ENCODE data around the gene ZNRF3. TPM values are rescaled to one million over a fixed set of nuclear protein-coding genes. Genes with fewer than 3 reads are reported as not detected.
A peak's percentile ranks its signal among the peaks of the same experiment; 100 is the strongest.

Gene ZNRF3
- total RNA-seq, 1 donor from 2014 or later: 4.1 TPM

GRCh38 chr22:28887725-28888459, 4.5 kb downstream of the ZNRF3 start:
- no peak for TF ChIP-seq EZH2phosphoT487 (IDR thresholded peaks at IDR 0.05)
- Mint-ChIP-seq H3K27me3 (ENCODE audit: insufficient read depth, low read depth) (no peaks in the 10 kb centered on the region), H3K27ac (no peak overlapping the region), H3K4me3 (peak overlapping the region; percentile 92), H3K9me3 (no peaks in the 10 kb centered on the region), H3K36me3 (peaks cover 23% of the 10 kb centered on the region), H3K4me1 (peaks cover 68% of the 10 kb centered on the region)
- Histone ChIP-seq H3K9me3 (ENCODE audit: low read depth) (no peaks in the 10 kb centered on the region), H3K9ac (no peak overlapping the region), H3K27me3 (no peaks in the 10 kb centered on the region), H4K20me1 (ENCODE audit: low read depth) (peaks cover 82% of the 10 kb centered on the region), H3K4me2 (peak overlapping the region; percentile 33), H3K27ac (no peak overlapping the region), H3K36me3 (no peaks in the 10 kb centered on the region), H2AFZ (replicated peaks) (no peak overlapping the region), H3K4me1 (peaks cover 29% of the 10 kb centered on the region), H3K4me3 (no peak overlapping the region), H3K79me2 (ENCODE audit: low read depth) (peaks cover 89% of the 10 kb centered on the region), H3F3A (ENCODE audit: low read depth) (peaks cover 16% of the 10 kb centered on the region)
- no peak for DNase-seq (ENCODE audit: low spot score)

DNA sequence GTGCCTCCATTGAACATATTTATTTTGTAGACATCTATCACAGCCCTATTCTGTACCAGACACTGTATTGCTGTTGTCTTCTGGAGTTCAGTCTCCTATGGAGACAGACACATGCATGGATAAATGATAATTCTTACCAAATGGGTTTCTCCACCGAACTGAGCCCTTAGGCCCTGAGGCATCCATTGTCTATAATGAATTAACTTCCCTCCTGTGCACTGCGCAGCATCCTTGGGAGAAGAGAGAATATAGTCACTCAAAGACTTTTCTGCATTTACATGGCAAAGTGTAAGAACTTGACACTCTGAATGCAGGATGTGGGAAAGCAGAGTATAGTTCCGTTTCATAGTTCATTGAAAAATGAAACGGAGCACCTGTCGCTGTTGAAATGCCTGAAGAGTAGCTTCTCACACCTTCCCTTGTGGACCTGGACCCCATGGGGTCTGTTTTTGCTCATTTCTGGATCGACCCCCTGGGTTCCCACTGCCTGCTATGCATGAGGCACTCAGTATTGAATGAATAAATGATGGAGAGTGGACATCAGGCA, 6.2 kb downstream of the ZNRF3 start:
- peaks cover 13% of the 10 kb centered on the region for H3F3A ChIP-seq (ENCODE audit: low read depth)
- peak overlapping the region; percentile 66 for H3K4me3 Mint-ChIP-seq
- H4K20me1 ChIP-seq (ENCODE audit: low read depth): peaks cover 92% of the 10 kb centered on the region
- H3K9me3 Mint-ChIP-seq: no peaks in the 10 kb centered on the region
- H3K9me3 ChIP-seq (ENCODE audit: low read depth): no peaks in the 10 kb centered on the region
- no peak overlapping the region for H3K27ac ChIP-seq
- no peak overlapping the region for H3K4me3 ChIP-seq
- no peak overlapping the region for H3K4me2 ChIP-seq
- H3K4me1 ChIP-seq: peaks cover 29% of the 10 kb centered on the region
- no peak overlapping the region for H2AFZ ChIP-seq (replicated peaks)
- no peak for DNase-seq (ENCODE audit: low spot score)
- no peak overlapping the region for H3K9ac ChIP-seq
- H3K4me1 Mint-ChIP-seq: peaks cover 78% of the 10 kb centered on the region
- H3K79me2 ChIP-seq (ENCODE audit: low read depth): peaks cover 100% of the 10 kb centered on the region
- TF ChIP-seq EZH2 (IDR thresholded peaks at IDR 0.05) (no peak), EZH2phosphoT487 (IDR thresholded peaks at IDR 0.05) (no peak)
- TF ChIP-seq, protein P1, sequence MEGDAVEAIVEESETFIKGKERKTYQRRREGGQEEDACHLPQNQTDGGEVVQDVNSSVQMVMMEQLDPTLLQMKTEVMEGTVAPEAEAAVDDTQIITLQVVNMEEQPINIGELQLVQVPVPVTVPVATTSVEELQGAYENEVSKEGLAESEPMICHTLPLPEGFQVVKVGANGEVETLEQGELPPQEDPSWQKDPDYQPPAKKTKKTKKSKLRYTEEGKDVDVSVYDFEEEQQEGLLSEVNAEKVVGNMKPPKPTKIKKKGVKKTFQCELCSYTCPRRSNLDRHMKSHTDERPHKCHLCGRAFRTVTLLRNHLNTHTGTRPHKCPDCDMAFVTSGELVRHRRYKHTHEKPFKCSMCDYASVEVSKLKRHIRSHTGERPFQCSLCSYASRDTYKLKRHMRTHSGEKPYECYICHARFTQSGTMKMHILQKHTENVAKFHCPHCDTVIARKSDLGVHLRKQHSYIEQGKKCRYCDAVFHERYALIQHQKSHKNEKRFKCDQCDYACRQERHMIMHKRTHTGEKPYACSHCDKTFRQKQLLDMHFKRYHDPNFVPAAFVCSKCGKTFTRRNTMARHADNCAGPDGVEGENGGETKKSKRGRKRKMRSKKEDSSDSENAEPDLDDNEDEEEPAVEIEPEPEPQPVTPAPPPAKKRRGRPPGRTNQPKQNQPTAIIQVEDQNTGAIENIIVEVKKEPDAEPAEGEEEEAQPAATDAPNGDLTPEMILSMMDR (IDR thresholded peaks at IDR 0.05): no peak
- H3K27ac Mint-ChIP-seq: peak overlapping the region; percentile 73
- no peaks in the 10 kb centered on the region for H3K36me3 ChIP-seq
- H3K27me3 ChIP-seq: no peaks in the 10 kb centered on the region
- H3K36me3 Mint-ChIP-seq: peaks cover 23% of the 10 kb centered on the region
- no peaks in the 10 kb centered on the region for H3K27me3 Mint-ChIP-seq (ENCODE audit: insufficient read depth, low read depth)

DNA sequence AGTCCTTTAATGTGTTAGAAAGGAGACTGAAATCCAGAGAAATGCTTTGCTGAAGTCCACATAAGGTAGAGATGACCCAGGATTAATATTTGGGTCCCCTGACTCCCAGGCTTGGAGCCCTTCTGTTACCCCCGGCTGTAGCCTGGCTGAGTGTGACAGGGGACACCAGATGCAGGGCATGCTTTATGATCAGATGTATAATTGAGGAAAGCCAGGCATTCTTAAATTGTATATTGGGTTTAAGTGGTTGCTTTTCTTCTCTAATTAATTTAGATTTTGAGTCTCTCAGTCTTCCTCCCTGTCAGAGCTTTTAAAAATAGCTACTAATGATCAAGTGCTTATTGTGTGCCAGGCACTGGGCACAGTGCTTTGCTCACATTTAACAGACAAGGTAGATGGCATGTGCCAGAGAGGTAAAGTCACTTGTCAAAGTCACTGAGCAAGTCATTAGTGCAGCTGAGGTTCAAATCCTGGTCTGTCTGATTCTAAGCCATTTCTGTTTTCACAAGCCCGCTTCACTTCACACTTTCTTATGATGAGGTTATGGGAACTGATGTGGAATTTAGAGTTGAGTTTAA, 7.9 kb downstream of the ZNRF3 start:
- Mint-ChIP-seq H3K27ac (no peak overlapping the region), H3K9me3 (no peaks in the 10 kb centered on the region), H3K4me3 (no peak overlapping the region), H3K27me3 (ENCODE audit: insufficient read depth, low read depth) (no peaks in the 10 kb centered on the region), H3K36me3 (peaks cover 21% of the 10 kb centered on the region), H3K4me1 (peaks cover 80% of the 10 kb centered on the region)
- Histone ChIP-seq H3F3A (ENCODE audit: low read depth) (peaks cover 4% of the 10 kb centered on the region), H2AFZ (replicated peaks) (no peak overlapping the region), H3K9me3 (ENCODE audit: low read depth) (no peaks in the 10 kb centered on the region), H4K20me1 (ENCODE audit: low read depth) (peaks cover 90% of the 10 kb centered on the region), H3K36me3 (no peaks in the 10 kb centered on the region), H3K79me2 (ENCODE audit: low read depth) (peaks cover 97% of the 10 kb centered on the region), H3K27me3 (no peaks in the 10 kb centered on the region), H3K4me1 (peaks cover 12% of the 10 kb centered on the region), H3K9ac (no peak overlapping the region), H3K4me3 (no peak overlapping the region), H3K4me2 (no peak overlapping the region), H3K27ac (no peak overlapping the region)
- DNase-seq (ENCODE audit: low spot score): no peak
- TF ChIP-seq EZH2 (IDR thresholded peaks at IDR 0.05) (no peak), EZH2phosphoT487 (IDR thresholded peaks at IDR 0.05) (no peak)
- TF ChIP-seq, protein P1 (IDR thresholded peaks at IDR 0.05): no peak
